Stimulated activated CD8-positive, alpha-beta memory T cell treated with anti-CD3 and anti-CD28 coated beads, Interleukin-12 subunit alpha, Interleukin-12 subunit beta, amount 100 ng/mL, for 4 hours (primary cell): ENCODE data around the gene RNPC3.
"Not testable (repeated sequence)": the region's sequence is repeated elsewhere in the genome, so short reads cannot be mapped to it uniquely, and the experiment has no call there.

Experiments used
- DNase-seq: peaks from one replicate; pipeline ENCODE4 v3.0.0-alpha.2; 2020; ENCODE audit warnings: low read depth

RNPC3 gene

DNA sequence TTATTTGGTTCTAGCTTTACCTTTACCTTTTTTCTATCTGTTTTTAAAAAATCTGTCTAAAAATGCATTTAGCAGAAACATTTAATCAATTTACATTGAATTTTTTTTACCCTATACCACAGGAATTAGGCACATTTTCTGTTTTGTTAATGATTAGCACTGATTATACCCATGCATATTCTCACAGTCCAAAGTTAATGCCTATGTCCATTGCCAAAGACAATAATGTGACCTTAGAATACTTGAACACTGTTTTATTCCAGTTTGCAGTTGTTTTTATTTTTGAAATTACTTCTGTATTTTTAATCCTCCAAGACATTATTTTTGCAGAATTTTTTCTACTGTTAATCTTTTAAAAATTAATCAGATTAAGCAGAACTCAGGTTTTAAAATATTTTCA is 34.9 kb downstream of the RNPC3 start:
- DNase-seq = no peak

DNA sequence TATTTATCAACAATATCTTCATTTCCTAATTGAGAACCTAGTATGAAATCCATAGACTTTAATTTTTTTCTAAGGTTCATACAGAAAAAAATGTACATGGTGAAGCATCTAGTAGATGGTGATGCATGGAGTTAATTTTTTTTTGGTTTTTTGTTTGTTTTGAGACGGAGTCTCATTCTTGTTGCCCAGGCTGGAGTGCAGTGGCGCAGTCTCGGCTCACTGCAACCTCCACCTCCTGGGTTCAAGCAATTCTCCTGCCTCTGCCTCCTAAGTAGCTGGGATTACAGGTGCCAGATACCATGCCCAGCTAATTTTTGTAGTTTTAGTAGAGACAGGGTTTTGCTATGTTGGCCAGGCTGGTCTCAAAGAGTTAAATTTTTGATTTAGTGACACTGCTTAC is 35.6 kb downstream of the RNPC3 start:
- not testable (repeated sequence) for DNase-seq

DNA sequence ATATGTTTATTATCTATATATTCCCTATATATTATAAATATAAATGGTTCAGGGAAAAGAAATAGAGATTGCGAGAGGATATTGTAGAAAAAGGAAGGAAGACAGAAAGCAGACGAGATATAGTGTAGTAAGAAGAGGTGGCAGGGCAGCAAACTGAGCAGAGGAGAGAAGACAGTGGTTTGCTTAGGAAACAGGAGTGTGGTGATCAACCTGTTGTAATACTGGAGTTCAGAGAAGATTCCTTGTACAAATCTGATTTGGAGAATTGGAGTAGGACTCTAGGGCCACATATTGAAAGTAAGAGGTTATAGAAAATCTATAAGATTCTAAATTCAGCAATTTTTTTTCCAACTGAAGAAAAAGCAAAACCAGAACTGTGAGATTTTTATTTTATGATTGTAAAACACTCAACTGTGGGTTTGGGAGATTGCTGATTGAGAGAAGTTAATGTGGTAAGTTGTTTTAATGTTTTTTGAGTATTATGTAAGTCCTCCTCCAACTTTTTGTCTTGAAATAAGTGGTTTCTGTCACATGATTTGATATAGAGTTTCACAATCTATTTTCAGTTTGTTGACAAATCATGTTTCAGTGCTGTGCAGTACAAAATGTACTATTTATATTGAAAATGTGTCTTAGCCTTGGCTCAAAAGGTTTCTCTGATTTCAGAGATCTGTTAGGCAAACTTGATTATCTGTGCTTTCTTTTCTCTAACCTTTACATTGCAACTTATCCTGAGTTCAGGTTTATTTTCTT is 36.3 kb downstream of the RNPC3 start:
- no peak for DNase-seq

DNA sequence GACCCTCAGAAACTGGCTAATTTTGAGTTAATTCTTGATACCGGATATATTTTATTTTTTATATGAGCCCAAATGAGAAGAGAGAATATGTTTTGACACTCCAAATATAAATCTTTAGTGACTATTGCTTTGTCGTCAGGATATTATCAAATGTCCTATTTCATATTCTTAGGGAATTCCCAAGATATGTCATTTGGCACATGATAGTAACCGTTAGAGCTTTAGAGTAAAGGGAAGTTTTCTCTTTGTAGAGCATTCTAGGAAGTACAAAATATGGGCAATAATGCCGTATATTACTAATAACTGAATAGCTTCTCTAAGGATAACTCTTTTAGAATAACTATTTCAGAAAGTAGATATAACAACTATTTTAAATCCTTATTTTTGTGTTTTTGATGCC is 37.6 kb downstream of the RNPC3 start:
- DNase-seq = no peak

DNA sequence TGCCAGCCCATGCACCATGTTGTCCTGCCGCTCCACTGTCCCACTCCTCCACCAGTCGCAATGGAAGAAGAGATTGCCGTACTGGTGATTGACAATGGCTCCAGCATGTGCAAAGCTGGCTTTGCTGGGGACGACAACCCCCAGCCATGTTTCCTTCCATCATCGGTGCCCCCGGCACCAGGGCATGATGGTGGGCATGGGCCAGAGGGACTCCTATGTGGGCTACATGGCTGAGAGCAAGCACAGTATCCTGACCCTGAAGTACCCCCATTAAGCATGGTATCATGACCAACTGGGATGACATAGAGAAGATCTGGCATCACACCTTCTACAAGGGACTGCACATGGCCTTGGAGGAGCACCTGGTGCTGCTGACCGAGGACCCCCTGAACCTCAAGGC is 44.0 kb downstream of the RNPC3 start:
- DNase-seq = no peak

DNA sequence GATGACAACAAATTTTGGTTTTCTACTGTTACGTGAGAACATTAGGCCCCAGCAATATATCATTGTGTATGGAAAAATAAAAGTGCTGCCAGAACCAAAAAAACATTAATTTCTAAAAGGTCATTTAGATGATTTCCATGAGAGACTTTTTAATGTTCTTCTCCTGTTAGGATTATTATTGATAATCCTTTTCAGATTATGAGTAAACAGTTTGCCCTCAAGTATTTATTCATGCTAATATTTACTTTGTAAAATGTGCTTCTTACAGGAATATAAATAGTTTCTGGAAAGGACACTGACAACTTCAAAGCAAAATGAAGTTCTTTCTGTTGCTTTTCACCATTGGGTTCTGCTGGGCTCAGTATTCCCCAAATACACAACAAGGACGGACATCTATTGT is 45.8 kb downstream of the RNPC3 start, which contains the start of gene AMY2B:
TSS of gene AMY2B (plus strand) at position 301 of the 400 bp plus-strand sequence. CDS start at position 315, 14 bp downstream.
- DNase-seq = not testable (repeated sequence)

DNA sequence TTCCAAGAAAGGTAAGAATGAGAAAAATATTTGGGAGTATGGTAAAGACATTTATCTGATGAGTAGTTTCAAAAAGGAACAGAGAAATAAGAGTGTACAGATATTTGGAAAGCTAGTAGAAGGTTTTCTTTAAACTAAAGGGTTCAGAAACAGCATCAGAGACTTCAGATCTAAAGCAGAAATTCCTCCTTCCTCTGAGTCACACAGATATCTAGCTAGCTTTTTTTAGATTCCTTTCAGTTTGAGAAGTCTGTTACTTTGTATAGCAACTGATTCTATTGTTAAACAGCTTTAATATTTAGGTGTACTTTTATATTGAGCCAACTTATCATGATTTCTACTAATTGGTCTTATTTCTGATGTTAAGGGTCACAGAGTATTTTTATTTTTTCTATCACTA is 50.6 kb downstream of the RNPC3 start:
- no peak for DNase-seq

DNA sequence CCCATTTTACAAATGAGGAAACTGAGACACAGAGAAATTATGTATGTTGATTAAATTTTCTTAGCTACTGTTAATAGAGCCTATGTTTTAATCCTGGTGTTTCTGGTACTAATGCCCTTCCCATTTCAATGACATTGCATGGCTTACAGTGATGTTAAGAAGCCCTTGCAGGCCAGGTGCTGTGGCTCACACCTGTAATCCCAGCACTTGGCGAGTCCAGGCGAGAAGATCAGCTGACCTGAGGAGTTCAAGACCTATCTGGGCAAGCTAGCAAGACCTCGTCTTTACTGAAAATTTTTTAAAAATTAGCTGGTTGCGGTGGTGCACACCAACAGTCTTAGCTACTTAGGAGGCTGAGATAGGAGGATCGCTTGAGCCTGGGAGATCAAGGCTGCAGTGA is 51.3 kb downstream of the RNPC3 start:
- DNase-seq = not testable (repeated sequence)

DNA sequence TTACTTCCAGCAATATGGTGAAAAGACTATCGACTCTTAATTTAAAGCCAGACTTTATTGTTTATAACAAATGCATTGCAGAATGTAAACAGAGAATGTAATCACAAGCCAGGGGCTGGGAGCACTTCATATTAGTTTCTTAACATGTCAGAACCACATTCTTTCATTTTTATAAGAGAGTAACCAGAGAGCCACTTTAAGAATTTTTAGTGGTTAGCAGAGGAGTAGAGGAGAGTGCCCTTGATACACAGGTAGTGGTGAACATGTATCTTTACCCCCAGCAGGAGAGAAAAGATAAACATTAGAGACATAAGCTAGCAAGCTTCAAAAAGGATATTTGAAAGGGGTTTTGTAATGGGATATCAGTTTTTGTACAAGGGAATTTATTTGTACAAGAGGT is 57.0 kb downstream of the RNPC3 start:
- DNase-seq = no peak

DNA sequence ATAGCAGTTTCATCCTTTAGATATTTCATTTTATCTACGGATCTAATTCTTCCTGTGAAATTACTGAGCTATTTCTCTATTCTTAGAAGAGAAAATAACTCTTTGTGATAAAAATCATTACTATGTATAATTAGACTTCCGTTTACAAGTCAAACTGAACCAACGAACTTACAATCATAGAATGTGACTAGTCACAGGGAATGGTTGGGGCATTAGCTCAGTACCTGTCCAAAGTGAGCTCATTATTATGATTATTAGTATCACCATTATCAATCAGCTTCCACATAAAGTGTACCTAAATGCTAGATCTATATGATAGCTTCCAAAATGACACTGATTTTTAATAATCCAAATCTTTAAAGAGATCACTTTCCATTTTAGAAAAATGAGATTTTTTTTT is 58.4 kb downstream of the RNPC3 start:
- DNase-seq = no peak

DNA sequence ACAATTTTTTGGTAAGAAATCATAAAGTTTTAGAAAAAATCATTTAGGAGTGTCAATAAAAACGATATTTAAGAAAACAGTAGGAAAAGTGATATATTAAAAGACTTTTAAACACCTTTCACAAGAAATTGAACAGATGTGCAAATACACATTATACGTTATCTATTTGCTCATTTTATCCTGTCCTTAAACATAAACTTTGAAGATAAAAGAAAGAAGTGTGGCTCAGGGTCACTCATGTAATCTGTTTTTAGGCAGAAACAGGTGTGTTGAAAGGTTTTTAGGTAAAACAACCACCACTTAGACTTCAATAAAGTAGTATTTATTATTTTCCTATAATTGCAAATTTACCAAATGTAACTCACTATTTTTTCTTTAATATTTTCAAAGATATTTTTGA is 59.0 kb downstream of the RNPC3 start:
- DNase-seq = no peak

DNA sequence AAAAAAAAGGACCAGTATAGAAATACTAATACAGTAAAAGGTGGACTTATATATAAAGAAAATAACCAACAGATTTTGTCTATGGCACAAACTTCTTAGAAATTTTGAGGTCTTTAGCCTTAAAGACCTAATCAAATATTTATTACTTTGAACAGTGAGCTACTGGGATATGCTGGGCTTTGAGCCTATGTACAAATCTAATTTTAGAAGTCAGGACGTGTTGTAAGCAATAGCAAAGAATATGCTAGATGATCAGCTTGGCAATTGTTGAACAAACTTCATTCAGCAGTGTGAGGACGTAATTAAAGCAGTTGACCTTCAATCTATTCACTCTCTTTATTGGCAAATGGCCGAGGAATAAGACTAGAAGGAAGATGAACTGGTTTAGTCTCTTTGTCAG is 77.2 kb downstream of the RNPC3 start:
- not testable (repeated sequence) for DNase-seq
